ENCODE data around the gene RGSL1.

DNA sequence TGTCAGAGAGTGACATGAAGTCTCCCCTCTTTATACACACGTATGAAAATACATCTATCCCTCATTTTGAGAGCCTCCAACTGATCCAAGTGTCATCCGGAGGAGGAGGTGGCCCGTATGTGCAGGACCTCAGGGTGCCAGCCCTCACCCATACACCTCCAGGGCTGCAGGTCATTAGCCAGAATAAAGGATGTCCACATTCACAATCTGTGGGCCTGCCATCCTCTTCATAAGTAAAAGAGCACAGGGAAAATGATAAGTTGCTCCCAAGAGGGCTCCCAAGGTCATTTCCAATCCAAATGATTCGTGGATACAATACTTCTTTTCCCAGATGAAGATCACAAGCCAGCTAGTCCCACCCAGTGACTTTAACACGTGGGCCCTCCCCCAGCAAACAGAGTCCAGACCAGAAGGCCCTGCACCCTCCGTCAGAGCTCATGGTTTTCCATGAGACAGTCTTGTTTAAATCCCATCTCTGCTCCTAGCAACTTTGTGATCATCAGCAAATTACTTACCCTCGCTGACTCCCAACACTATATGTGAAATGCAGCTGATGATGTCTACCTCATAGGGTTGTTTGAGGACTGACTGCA lies 110.5 kb downstream of the RGSL1 start:
- TF ChIP-seq EZH2phosphoT487 (IDR thresholded peaks at IDR 0.05; ENCODE audit: borderline replicate concordance, low read length) = no peak
- TF ChIP-seq, protein P1, sequence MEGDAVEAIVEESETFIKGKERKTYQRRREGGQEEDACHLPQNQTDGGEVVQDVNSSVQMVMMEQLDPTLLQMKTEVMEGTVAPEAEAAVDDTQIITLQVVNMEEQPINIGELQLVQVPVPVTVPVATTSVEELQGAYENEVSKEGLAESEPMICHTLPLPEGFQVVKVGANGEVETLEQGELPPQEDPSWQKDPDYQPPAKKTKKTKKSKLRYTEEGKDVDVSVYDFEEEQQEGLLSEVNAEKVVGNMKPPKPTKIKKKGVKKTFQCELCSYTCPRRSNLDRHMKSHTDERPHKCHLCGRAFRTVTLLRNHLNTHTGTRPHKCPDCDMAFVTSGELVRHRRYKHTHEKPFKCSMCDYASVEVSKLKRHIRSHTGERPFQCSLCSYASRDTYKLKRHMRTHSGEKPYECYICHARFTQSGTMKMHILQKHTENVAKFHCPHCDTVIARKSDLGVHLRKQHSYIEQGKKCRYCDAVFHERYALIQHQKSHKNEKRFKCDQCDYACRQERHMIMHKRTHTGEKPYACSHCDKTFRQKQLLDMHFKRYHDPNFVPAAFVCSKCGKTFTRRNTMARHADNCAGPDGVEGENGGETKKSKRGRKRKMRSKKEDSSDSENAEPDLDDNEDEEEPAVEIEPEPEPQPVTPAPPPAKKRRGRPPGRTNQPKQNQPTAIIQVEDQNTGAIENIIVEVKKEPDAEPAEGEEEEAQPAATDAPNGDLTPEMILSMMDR (IDR thresholded peaks at IDR 0.05; ENCODE audit: low read depth, low read length, poor library complexity, severe bottlenecking) = no peak
